Stimulated activated naive CD4-positive, alpha-beta T cell treated with Interleukin-2 at 50 U/mL for 16 hours (primary cell): ENCODE results near the gene STIM2.
"Not testable (repeated sequence)": the region's sequence is repeated elsewhere in the genome, so short reads cannot be mapped to it uniquely, and the experiment has no call there.

Experiments
- DNase-seq: peaks from one replicate; lab custom pipeline; 2025; lab: John Stamatoyannopoulos, UW

STIM2 gene

GRCh38 chr4:26953366-26953765 lies 92.7 kb downstream of the STIM2 start:
- DNase-seq: no peak

GRCh38 chr4:26953770-26954423 lies 93.3 kb downstream of the STIM2 start:
- no peak for DNase-seq

- no peak for DNase-seq
These were observed 94.6 kb downstream of the STIM2 start for GRCh38 chr4:26955241-26955640.

- DNase-seq: no peak
These were observed 98.4 kb downstream of the STIM2 start for GRCh38 chr4:26958925-26959653.

GRCh38 chr4:26959654-26960047 lies 99.0 kb downstream of the STIM2 start:
- no peak for DNase-seq

GRCh38 chr4:26962720-26963119 lies 102.1 kb downstream of the STIM2 start:
- DNase-seq: no peak

GRCh38 chr4:26964512-26964911 lies 103.9 kb downstream of the STIM2 start:
- DNase-seq: no peak

GRCh38 chr4:26964994-26965393 lies 104.4 kb downstream of the STIM2 start:
- no peak for DNase-seq

GRCh38 chr4:26975464-26976181 lies 115.0 kb downstream of the STIM2 start:
- DNase-seq: not testable (repeated sequence)

GRCh38 chr4:26978387-26979053 lies 117.9 kb downstream of the STIM2 start:
- no peak for DNase-seq

- no peak for DNase-seq
These were observed 124.3 kb downstream of the STIM2 start for GRCh38 chr4:26984896-26985295.

GRCh38 chr4:26985873-26986272 lies 125.2 kb downstream of the STIM2 start:
- no peak for DNase-seq

GRCh38 chr4:26987191-26987590 lies 126.5 kb downstream of the STIM2 start:
- DNase-seq: no peak

- no peak for DNase-seq
These were observed 130.4 kb downstream of the STIM2 start for GRCh38 chr4:26991057-26991456.

GRCh38 chr4:26992657-26993361 lies 132.2 kb downstream of the STIM2 start:
- peak; percentile 18 for DNase-seq

GRCh38 chr4:26993539-26993938 lies 132.9 kb downstream of the STIM2 start:
- DNase-seq: no peak

GRCh38 chr4:26993967-26994366 lies 133.3 kb downstream of the STIM2 start:
- DNase-seq: no peak

- DNase-seq: no peak
These were observed 134.7 kb downstream of the STIM2 start for GRCh38 chr4:26995316-26995715.

GRCh38 chr4:26996745-26997144 lies 136.1 kb downstream of the STIM2 start:
- DNase-seq: no peak

GRCh38 chr4:26999689-27000088 lies 139.0 kb downstream of the STIM2 start:
- DNase-seq: no peak

GRCh38 chr4:27000122-27000521 lies 139.5 kb downstream of the STIM2 start:
- DNase-seq: no peak

- DNase-seq: no peak
These were observed 140.2 kb downstream of the STIM2 start for GRCh38 chr4:27000820-27001219.
